Measurements from ENCODE around the gene EGR2. TPM values are rescaled to one million over a fixed set of nuclear protein-coding genes. Genes with fewer than 3 reads are reported as not detected.

Gene EGR2
- total RNA-seq, 6 experiments from 2014 or later: 0.17 to 1.3 (median 0.99) TPM; not detected in 2

DNA sequence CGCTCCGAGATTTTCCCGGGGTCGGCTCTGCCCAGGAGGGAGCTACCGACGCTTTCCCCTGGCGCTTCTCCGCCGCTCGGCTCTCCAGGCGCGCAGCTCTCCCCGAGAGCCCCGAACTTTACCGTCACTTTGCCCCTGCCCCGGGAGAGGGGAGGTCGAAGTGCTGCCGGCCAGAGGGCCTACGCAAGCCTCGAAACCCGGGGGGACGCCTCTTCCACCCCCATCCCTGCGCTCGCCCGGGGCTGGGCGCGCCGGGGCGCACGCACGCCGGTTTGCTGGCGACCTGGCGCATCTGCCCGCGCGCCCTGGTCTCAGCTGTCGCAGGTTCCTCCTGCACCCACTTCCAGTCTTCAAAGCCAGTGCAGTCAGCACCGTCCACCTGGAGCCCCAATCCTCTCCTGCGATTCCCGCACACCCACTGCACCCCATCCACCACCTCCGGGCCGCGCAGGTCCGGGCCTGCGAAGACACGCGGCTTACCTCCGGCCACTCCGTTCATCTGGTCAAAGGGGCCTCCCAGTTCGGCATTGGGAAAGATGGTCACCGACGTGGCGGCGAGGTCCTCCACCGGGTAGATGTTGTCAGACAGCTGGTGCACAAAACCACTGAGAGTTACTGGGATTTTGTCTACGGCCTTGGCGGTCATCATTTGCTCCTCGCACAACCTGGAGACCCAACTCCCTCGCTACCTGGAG, 638 bp downstream of the EGR2 start:
- peaks cover 0 to 24% (median 10%) of the 10 kb centered on the region in 4 donors for H3K4me1 ChIP-seq
- H3K27me3 ChIP-seq: peaks cover 0 to 11% of the 10 kb centered on the region in 2 donors
- no peak for ATAC-seq
- 5% methylated on average over 10 of the region's 60 CpGs for WGBS (ENCODE audit: insufficient coverage, low coverage, low lambda C conversion rate, missing lambda C conversion rate)
- peak overlapping the region in 1 of 3 donors; percentile 84 for H3K27ac ChIP-seq
- intact Hi-C loops (cut with DNase I): no loop called here
- no peaks in the 10 kb centered on the region for H3K36me3 ChIP-seq
- H3K4me3 ChIP-seq: peak overlapping the region; percentile 74 to 98 (median 77)
- DNase-seq: peak; percentile 37 to 60 (median 49)
- no peak for TF ChIP-seq POLR2A (IDR thresholded peaks at IDR 0.05)
- TF ChIP-seq, protein P1, sequence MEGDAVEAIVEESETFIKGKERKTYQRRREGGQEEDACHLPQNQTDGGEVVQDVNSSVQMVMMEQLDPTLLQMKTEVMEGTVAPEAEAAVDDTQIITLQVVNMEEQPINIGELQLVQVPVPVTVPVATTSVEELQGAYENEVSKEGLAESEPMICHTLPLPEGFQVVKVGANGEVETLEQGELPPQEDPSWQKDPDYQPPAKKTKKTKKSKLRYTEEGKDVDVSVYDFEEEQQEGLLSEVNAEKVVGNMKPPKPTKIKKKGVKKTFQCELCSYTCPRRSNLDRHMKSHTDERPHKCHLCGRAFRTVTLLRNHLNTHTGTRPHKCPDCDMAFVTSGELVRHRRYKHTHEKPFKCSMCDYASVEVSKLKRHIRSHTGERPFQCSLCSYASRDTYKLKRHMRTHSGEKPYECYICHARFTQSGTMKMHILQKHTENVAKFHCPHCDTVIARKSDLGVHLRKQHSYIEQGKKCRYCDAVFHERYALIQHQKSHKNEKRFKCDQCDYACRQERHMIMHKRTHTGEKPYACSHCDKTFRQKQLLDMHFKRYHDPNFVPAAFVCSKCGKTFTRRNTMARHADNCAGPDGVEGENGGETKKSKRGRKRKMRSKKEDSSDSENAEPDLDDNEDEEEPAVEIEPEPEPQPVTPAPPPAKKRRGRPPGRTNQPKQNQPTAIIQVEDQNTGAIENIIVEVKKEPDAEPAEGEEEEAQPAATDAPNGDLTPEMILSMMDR (IDR thresholded peaks at IDR 0.05): no peak
- H3K9me3 ChIP-seq: no peaks in the 10 kb centered on the region

DNA sequence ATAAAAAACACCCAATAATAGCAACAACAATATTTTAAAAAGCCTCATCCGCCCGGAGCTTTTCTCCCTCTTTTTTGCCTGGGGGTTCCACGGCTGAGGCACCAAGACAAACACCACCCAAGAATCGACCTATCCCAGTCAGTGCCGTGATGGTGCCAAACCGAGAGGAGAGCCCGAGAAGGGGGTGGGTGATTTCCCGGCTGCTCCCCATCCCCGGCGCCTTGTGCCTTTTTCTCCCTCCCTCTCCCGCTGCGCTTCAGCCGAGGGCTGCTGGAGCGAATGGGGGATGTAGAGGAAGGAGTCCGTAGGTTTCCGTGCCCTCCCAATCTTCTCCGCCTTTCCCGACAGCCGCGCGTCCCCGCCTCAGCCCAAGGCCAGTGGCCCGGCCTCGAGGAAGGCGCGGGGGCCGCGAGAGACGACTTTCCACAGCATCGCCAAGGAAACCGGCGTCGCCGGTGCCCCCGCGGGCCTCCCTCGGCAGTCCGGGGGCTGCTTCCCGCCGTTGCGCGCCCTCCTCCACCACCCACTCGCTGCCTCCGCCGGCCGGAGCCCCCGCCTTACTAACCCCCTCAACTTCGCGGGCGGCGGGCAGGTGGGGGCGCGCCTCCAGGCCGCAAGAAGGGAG, 1.3 kb downstream of the EGR2 start:
- no peaks in the 10 kb centered on the region for H3K9me3 ChIP-seq
- intact Hi-C loops (cut with DNase I): no loop called here
- peak overlapping the region; percentile 74 to 98 (median 77) for H3K4me3 ChIP-seq
- H3K27me3 ChIP-seq: peaks cover 0 to 11% of the 10 kb centered on the region in 2 donors
- no peaks in the 10 kb centered on the region for H3K36me3 ChIP-seq
- peaks cover 0 to 24% (median 10%) of the 10 kb centered on the region in 4 donors for H3K4me1 ChIP-seq
- peak in 1 of 3 donors; percentile 54 for DNase-seq
- TF ChIP-seq, protein P1 (IDR thresholded peaks at IDR 0.05): no peak
- no peak for TF ChIP-seq POLR2A (IDR thresholded peaks at IDR 0.05)
- 9% methylated on average over 11 of the region's 54 CpGs for WGBS (ENCODE audit: insufficient coverage, low coverage, low lambda C conversion rate, missing lambda C conversion rate)
- H3K27ac ChIP-seq: no peak overlapping the region
- no peak for ATAC-seq

DNA sequence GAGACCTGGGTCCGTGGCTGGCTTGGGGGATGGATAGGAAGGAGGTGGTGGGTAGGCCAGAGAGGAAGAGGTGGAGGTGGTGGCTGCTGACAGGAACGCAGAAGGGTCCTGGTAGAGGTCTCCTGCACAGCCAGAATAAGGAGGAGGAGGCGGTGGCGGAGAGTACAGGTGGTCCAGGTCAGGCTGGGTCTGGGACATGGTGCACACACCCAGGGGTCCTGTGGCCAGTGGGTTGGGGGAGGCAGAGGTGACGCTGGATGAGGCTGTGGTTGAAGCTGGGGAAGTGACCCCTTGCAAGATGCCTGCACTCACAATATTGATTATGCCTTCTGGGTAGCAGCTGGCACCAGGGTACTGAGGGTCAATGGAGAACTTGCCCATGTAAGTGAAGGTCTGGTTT, 2.2 kb downstream of the EGR2 start:
- TF ChIP-seq POLR2A (IDR thresholded peaks at IDR 0.05): no peak
- TF ChIP-seq, protein P1 (IDR thresholded peaks at IDR 0.05): no peak
- H3K9me3 ChIP-seq: no peaks in the 10 kb centered on the region
- no peak overlapping the region for H3K27ac ChIP-seq
- intact Hi-C loops (cut with DNase I): no loop called here
- no peaks in the 10 kb centered on the region for H3K36me3 ChIP-seq
- H3K27me3 ChIP-seq: peaks cover 0 to 11% of the 10 kb centered on the region in 2 donors
- DNase-seq (no peak), ATAC-seq (no peak)
- H3K4me1 ChIP-seq: peaks cover 0 to 24% (median 10%) of the 10 kb centered on the region in 4 donors
- H3K4me3 ChIP-seq: no peak overlapping the region
- 80% methylated on average over 3 of the region's 5 CpGs for WGBS (ENCODE audit: insufficient coverage, low coverage, low lambda C conversion rate, missing lambda C conversion rate)

DNA sequence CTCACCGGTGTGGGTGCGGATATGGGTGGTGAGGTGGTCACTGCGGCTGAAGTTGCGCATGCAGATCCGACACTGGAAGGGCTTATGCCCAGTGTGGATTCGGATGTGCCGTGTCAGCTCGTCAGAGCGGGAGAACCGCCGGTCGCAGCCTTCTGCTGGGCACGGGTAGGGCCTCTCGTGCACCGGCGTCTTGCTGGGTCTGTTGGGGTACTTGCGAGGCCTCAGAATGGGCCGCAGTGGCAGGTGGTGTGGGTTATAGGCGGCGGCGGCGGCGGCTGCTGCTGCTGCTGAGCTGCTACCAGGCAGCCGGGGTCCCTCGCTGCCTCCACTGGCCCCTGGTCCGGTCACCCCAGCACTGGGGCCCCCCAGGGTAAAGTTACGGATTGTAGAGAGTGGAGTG, 2.7 kb downstream of the EGR2 start:
- H3K4me1 ChIP-seq: peaks cover 0 to 19% (median 9%) of the 10 kb centered on the region in 4 donors
- intact Hi-C loops (cut with DNase I): no loop called here
- no peak overlapping the region for H3K4me3 ChIP-seq
- H3K36me3 ChIP-seq: no peaks in the 10 kb centered on the region
- no peak for ATAC-seq
- peaks cover 0 to 11% of the 10 kb centered on the region in 2 donors for H3K27me3 ChIP-seq
- no peak for TF ChIP-seq POLR2A (IDR thresholded peaks at IDR 0.05)
- TF ChIP-seq, protein P1 (IDR thresholded peaks at IDR 0.05): no peak
- 94% methylated on average over 10 of the region's 27 CpGs for WGBS (ENCODE audit: insufficient coverage, low coverage, low lambda C conversion rate, missing lambda C conversion rate)
- no peak overlapping the region for H3K27ac ChIP-seq
- H3K9me3 ChIP-seq: no peaks in the 10 kb centered on the region
- DNase-seq: no peak
